Natural killer cell treated with Interleukin-12 subunit alpha and Interleukin-12 subunit beta and Interleukin-15 and Interleukin-18, amount 100 ng/mL, for 72 hours (primary cell): ENCODE measurements around the gene GRM5. TPM values are rescaled to one million over a fixed set of nuclear protein-coding genes. Genes with fewer than 3 reads are reported as not detected.
A peak's percentile ranks its signal among the peaks of the same experiment; 100 is the strongest.
"Not testable (repeated sequence)": the region's sequence is repeated elsewhere in the genome, so short reads cannot be mapped to it uniquely, and the experiment has no call there.

Experiments
- ATAC-seq, 2 donors: fragments of 150-1000 bp; cut with Tn5 transposase in 1 of 2; sonication (Bioruptor Pico), chemical (Tn5 transposase) in 1 of 2; 2 replicates each; pipeline ENCODE4 v1.10.0; 2021
- DNase-seq: peaks from one replicate; pipeline ENCODE4 v3.0.0; 2022; ENCODE audit warnings: low spot score
- H3K27ac Mint-ChIP-seq, 2 donors: 1 replicate in 1 of 2; 2 replicates in 1 of 2; pipeline ENCODE4 v1.8.0; 2022; ENCODE audit warnings: mixed read lengths in 2 of 2, mild to moderate bottlenecking in 1 of 2, moderate library complexity in 1 of 2
- H3K27me3 Mint-ChIP-seq, 2 donors: 1 replicate in 1 of 2; 2 replicates in 1 of 2; pipeline ENCODE4 v1.8.0; 2022; ENCODE audit warnings: mixed read lengths in 2 of 2
- H3K36me3 Mint-ChIP-seq: one replicate; pipeline ENCODE4 v1.8.0; 2022; ENCODE audit warnings: mixed read lengths
- H3K4me1 Mint-ChIP-seq, 2 donors: 1 replicate in 1 of 2; 2 replicates in 1 of 2; pipeline ENCODE4 v1.8.0; 2022; ENCODE audit warnings: low read depth in 2 of 2, mixed read lengths in 2 of 2, mild to moderate bottlenecking in 1 of 2
- H3K4me3 Mint-ChIP-seq: one replicate; pipeline ENCODE4 v1.8.0; 2022; ENCODE audit warnings: mixed read lengths
- H3K9me3 Mint-ChIP-seq: 2 replicates; pipeline ENCODE4 v1.8.0; 2022; ENCODE audit warnings: mixed read lengths
- total RNA-seq, 2 donors: library from RNA; stranded (reverse); gene quantifications; one replicate each; pipeline ENCODE4 v1.2.3, GENCODE V29; 2022

GRM5 gene
- total RNA-seq, 2 donors from 2014 or later = 0.11 TPM; not detected in 1

DNA sequence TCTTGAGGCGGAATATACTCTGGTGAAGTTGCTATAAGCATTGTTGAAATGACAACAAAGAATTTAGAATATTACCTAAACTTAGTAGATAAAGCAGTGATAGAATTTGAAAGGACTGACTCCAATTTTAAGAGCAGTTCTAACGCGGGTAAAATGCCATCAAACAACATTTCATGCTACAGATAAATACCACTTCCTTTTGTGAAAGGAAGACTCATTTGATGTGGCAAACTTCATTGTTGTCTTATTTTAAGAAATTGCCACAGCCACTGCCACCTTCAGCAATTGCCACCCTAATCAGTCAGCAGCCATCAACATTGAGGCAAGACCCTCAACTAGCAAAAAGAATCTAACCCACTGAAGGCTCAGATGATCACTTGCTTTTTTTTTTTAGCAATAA is 220.8 kb downstream of the GRM5 start:
- ATAC-seq, H3K9me3 Mint-ChIP-seq: not testable (repeated sequence)

DNA sequence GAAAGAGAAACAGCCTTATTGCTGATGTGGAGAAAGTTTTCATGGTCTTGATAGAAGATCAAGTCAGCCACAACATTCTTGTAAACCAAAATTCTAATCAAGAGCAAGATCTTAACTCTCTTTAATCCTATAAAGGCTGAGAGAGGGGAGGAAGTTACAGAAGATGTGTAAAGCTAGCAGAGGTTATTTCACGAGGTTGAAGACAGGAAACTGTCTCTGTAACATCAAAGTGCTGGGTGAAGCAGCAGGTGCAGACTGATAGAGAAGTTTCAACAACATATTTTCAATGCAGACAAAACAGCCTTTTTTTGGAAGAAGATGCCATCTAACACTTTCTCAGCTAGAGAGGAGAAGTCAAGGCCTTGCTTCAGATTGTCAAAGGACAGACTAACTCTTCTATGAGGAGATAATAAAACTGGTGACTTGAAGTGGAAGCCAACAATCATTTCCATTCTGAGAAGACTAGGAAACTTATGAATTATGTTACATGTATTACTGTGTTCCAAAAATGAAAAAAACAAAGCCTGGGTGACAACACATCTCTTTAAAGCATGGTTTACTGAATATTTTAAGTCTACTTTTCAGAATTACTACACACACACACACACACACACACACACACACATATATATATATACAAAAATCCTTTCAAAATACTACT is 221.9 kb downstream of the GRM5 start:
- ATAC-seq, H3K4me1 Mint-ChIP-seq, H3K9me3 Mint-ChIP-seq, H3K4me3 Mint-ChIP-seq, DNase-seq, H3K27me3 Mint-ChIP-seq, H3K36me3 Mint-ChIP-seq: not testable (repeated sequence)
- H3K27ac Mint-ChIP-seq = peak overlapping the region; percentile 49 to 57

More for the DNA sequence above, 220.8 kb downstream of the GRM5 start:
- not testable (repeated sequence) for H3K4me3 Mint-ChIP-seq, H3K27me3 Mint-ChIP-seq, H3K4me1 Mint-ChIP-seq, DNase-seq, H3K27ac Mint-ChIP-seq, H3K36me3 Mint-ChIP-seq

DNA sequence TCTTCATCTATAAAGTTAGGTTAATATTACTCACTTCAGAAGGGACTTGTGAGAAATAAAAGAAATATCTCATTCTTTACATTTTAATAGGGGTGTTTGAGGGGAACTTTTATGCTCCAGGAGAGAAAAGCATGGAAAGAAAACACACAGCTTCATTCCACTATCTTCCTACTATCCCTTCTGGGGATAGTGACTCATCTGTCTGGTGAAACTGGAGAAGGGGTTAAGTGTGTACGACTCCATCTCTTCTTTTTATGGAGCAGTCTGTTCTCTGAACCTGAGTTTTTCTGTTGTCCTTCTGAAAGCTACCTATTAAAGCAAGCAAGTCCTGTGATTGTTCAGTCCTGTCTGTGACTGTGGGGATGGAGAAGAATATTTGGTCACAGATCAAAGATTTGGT is 227.6 kb downstream of the GRM5 start:
- H3K27me3 Mint-ChIP-seq, DNase-seq, H3K36me3 Mint-ChIP-seq, H3K4me1 Mint-ChIP-seq, ATAC-seq, H3K27ac Mint-ChIP-seq, H3K4me3 Mint-ChIP-seq: not testable (repeated sequence)
- peaks cover 13% of the 10 kb centered on the region for H3K9me3 Mint-ChIP-seq

DNA sequence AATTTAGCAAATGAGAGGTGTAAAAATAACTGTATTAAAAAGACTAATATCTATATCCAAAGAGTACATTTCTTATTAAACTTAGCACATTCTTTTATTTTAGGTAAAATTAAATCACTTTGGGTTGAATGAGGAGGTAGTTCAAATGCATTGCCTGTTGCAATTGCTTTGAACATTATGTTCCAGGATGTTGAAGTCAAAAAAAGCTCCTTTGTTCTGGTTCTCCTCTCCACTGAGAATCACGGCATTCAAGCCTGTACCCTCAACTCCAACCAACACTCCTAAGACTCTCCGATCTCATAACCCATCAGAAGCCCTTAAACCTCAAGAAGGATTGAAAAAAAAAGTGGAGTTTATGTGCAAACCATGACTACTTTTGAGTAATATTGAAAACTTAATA is 230.1 kb downstream of the GRM5 start:
- H3K36me3 Mint-ChIP-seq, H3K27me3 Mint-ChIP-seq, H3K27ac Mint-ChIP-seq, H3K4me3 Mint-ChIP-seq, ATAC-seq, H3K4me1 Mint-ChIP-seq, DNase-seq, H3K9me3 Mint-ChIP-seq: not testable (repeated sequence)

DNA sequence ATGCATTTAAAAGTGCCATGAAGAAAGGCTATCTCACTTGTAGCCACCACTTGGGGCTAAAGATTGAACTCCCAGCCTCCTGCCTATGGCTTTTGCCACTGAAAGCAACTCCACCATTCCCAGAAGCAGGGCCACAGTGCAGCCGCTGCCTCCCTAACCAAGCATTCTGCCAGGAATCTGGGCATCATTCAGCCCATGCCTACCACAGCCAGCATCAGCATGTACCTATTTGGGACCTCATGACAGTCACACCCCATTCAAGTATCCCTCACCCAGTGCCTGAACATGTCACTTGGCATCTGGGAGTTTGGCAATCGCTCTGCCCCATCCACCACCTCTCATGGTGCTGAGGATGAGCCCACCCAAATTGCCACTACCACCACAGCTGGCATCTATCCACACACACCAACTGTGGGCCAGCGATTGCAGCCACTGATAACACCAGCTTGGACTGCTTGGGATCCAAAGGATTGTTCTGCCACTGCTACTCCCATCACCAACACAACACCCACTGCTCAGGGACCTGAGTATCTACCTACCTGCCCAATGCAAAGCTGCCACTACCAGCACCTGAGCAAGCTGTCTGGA is 234.4 kb downstream of the GRM5 start:
- Mint-ChIP-seq H3K27ac (no peak overlapping the region), H3K36me3 (peaks cover 6% of the 10 kb centered on the region), H3K4me3 (no peak overlapping the region), H3K4me1 (no peaks in the 10 kb centered on the region), H3K27me3 (no peaks in the 10 kb centered on the region), H3K9me3 (peaks cover 10% of the 10 kb centered on the region)
- DNase-seq (no peak), ATAC-seq (no peak)

DNA sequence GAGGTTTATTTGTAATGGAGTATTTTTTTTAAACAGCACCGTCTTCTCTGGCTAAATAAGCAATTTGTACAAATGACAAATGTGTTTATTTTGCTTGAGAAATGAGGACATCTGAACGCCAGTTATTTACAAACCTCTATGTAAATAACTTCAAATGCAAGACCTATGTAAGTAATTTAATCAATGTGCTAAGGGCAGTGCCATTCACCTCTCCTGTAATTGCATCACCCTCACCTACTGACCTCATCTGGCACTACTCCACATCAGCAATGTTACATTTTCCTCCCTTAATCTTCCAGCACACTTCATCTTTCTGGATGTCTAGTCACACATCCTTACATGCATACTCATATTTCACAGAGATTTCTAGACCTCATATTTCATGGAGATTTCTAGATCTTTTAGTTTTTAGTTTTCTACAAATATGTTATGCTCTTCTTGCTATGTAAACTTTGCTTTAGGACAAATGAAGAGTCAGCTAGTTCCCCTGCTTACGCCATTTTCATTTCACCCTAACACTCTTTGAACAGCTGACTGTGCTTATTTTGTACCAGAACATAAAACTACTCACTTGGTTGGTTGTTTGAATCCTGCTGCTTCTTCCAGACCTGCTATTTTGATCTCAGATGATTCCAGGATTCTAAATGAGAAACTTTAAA is 238.6 kb downstream of the GRM5 start:
- peaks cover 10% of the 10 kb centered on the region for H3K9me3 Mint-ChIP-seq
- peaks cover 6% of the 10 kb centered on the region for H3K36me3 Mint-ChIP-seq
- no peak for DNase-seq
- no peak for ATAC-seq
- H3K27ac Mint-ChIP-seq = no peak overlapping the region
- no peaks in the 10 kb centered on the region for H3K4me1 Mint-ChIP-seq
- H3K27me3 Mint-ChIP-seq = no peaks in the 10 kb centered on the region
- no peak overlapping the region for H3K4me3 Mint-ChIP-seq

DNA sequence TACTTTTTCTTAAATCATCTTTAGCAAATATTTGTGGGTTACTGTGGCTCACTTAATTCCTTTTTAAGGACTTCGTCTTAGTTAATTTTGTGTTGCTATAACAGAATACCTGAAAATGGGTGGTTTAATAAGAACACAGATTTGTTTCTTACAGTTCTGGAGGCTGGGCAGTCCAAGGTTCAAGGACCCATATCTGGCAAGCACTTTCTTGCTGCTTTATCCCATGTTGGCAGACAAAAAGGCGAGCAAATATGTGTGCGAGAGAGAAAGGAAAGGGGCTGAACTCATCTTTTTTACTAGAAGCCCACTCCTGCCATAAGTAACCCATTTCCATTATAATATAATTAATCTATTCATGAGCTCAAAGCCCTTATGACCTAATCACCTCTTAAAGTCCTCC is 246.2 kb downstream of the GRM5 start:
- Mint-ChIP-seq H3K4me1 (no peaks in the 10 kb centered on the region), H3K27ac (no peak overlapping the region), H3K4me3 (no peak overlapping the region), H3K27me3 (no peaks in the 10 kb centered on the region), H3K9me3 (no peaks in the 10 kb centered on the region), H3K36me3 (no peaks in the 10 kb centered on the region)
- ATAC-seq (no peak), DNase-seq (no peak)

DNA sequence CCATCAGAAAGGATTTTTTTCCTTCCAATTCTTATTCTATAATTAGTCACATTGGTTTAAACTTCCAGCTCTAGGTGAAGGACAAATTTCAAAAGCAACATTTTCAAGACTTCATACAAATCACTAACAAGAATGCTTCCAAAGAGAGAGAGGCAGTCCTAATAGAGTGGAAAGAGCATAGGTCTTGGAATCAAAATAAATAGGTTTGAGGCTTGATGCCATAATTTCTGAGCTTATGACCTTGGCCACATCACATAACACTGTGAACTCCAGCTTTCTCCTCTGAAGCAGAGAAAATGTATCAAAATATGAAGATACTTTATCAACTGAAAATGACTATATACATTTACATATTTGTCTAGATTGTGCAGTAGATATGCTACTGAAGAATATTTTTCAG is 246.8 kb downstream of the GRM5 start:
- no peak for DNase-seq
- no peaks in the 10 kb centered on the region for H3K9me3 Mint-ChIP-seq
- H3K27me3 Mint-ChIP-seq = no peaks in the 10 kb centered on the region
- H3K36me3 Mint-ChIP-seq = no peaks in the 10 kb centered on the region
- no peak overlapping the region for H3K4me3 Mint-ChIP-seq
- ATAC-seq = no peak
- no peak overlapping the region for H3K27ac Mint-ChIP-seq
- H3K4me1 Mint-ChIP-seq = no peaks in the 10 kb centered on the region

DNA sequence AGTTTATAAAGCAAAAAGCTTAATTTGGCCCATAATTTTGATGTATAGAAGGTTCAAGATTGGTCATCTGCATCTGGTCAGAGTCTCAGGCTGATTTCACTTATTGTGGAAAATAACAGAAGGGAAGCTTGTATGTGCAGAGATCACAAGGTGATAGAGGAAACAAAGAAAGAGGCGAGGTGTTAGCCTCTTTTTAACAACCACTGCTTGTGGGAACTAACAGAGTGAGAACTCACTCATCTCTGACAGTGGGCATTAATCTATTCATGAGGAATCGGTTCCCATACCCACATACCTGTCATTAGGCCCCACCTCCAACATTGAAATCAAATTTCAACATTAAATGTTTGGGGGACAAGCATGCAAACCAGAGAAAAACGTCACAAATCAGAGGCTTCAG is 250.3 kb downstream of the GRM5 start:
- ATAC-seq = no peak
- Mint-ChIP-seq H3K27me3 (no peaks in the 10 kb centered on the region), H3K4me1 (no peaks in the 10 kb centered on the region), H3K36me3 (no peaks in the 10 kb centered on the region), H3K27ac (no peak overlapping the region), H3K4me3 (no peak overlapping the region), H3K9me3 (no peaks in the 10 kb centered on the region)
- DNase-seq = no peak

DNA sequence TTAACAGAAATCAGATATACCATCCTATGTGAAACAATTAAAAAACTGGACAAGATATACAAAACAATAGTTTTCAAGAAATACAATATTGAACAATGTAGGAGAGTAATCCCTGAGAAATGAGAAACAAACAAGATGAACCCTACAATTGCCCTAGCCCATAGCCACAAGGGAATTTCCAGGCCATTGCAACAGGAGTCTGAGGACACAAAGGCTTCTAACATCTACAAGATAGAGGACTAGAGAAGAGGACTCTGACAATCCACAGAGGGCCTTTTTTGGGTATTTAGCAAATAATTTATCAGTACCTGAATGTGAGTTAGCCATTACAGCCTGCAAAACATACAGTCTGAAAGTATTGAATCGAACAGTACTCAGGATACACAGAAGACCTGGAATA is 251.7 kb downstream of the GRM5 start:
- H3K4me3 Mint-ChIP-seq = no peak overlapping the region

DNA sequence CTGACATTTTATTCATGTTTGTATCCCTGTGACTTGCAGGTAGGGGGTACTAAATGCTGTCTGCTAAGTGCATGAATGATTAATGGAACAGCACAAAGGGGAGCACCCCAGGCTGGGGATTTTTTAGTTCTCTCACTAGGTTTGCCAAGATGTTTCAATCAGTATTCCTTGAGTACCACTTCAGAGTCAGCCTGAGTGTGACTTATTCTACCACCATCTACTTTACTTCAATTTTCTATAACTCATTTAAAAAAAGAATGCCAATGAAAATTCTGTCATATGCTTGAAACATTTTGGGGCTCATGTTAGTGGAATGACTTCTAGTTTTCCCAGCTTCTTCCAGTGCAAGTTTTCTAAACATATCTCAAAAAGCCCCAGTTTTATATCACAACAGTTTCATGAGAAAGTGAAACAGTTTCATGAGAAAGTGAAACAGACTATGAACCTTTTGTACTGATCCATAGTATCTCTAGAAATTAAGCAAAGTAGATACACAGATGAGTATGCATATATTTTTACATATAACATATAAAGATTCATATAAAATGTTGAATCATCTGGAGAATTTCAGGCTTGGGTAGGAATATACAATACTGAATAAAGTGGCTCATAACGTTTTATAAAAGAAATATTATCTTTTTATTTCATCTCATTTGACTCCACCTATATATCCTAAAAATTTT is 252.4 kb downstream of the GRM5 start:
- Mint-ChIP-seq H3K27ac (no peak overlapping the region), H3K4me3 (no peak overlapping the region), H3K9me3 (peaks cover 5% of the 10 kb centered on the region), H3K4me1 (no peaks in the 10 kb centered on the region), H3K27me3 (no peaks in the 10 kb centered on the region), H3K36me3 (no peaks in the 10 kb centered on the region)
- DNase-seq (no peak), ATAC-seq (no peak)

More for the DNA sequence above, 251.7 kb downstream of the GRM5 start:
- Mint-ChIP-seq H3K27ac (no peak overlapping the region), H3K27me3 (no peaks in the 10 kb centered on the region), H3K36me3 (no peaks in the 10 kb centered on the region), H3K4me1 (no peaks in the 10 kb centered on the region), H3K9me3 (peaks cover 5% of the 10 kb centered on the region)
- DNase-seq (no peak), ATAC-seq (no peak)

DNA sequence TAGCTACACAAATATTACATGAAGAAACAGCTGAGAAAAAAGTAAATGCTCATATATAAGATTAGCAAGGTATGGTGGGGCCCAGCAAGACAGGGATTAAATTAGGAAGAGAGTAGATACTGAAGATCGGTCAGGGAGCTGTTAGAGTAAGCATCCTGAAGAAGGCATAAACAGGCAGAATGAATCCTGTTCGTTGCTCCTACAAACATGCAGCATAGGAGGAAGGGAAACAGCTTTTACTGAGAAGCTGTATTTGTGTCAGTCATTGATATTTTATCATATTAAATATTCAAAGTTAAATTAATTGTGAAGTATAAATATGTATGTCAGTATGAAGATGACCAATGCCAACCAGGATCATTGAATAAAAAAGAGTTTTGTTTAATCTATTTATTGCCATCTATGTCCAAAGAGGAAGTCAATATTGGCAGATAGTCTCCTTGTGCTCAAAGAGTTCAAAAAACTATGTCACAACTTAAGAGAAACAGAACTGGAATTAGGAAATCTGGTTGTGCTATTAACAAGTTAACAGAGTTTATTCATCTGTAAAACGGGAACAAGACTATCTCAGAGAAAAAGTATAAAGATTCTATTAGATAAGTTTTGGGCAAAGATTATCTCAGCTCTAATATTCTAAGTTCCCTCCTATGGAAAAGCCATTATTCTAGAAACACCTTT is 255.2 kb downstream of the GRM5 start:
- Mint-ChIP-seq H3K9me3 (peaks cover 10% of the 10 kb centered on the region), H3K36me3 (no peaks in the 10 kb centered on the region), H3K27me3 (no peaks in the 10 kb centered on the region), H3K4me1 (no peaks in the 10 kb centered on the region), H3K4me3 (no peak overlapping the region), H3K27ac (no peak overlapping the region)
- no peak for DNase-seq
- no peak for ATAC-seq

DNA sequence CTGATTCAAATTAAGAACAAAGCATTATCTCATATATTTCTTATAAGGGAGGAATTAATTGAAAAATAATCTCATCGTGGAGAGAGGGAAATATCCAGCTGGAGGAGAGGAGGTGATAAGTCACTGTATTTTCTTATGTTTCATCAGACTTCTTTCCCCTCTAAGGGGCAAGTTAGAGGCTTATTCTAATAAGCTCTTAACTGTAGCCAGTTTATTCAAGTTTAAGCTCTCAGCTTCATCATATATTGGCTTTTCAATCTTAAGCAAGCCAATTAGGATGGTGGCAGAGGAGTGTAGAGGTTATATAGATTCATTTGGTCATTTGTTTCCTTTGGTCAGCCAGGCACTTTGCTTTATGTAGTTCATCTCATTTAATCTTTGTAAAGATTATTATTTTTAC is 256.7 kb downstream of the GRM5 start:
- no peaks in the 10 kb centered on the region for H3K36me3 Mint-ChIP-seq
- no peak for DNase-seq
- ATAC-seq = no peak
- H3K9me3 Mint-ChIP-seq = peaks cover 10% of the 10 kb centered on the region
- no peaks in the 10 kb centered on the region for H3K27me3 Mint-ChIP-seq
- H3K4me1 Mint-ChIP-seq = no peaks in the 10 kb centered on the region
- no peak overlapping the region for H3K4me3 Mint-ChIP-seq
- no peak overlapping the region for H3K27ac Mint-ChIP-seq

DNA sequence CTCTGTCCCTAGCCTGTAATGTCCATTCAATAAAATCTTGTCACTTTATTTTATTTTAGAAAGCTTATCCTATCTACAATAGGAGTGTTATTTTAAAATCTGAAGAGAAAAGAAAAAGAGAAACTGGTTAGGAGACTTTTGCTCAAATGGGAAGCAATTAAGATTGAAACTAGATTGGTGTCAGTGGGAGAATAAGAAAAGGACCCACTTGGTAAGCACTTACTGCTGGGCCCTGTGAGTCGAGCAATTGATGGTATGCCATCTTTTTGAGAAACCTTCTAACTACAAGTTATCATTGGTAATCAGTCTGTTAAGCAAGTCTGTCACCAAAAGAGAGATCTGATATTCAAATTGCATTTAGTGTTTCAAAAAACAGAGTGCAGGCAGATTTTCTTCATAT is 258.4 kb downstream of the GRM5 start:
- H3K4me3 Mint-ChIP-seq = no peak overlapping the region
- H3K4me1 Mint-ChIP-seq = no peaks in the 10 kb centered on the region
- H3K36me3 Mint-ChIP-seq = no peaks in the 10 kb centered on the region
- no peak for DNase-seq
- H3K27ac Mint-ChIP-seq = no peak overlapping the region
- ATAC-seq = no peak
- peaks cover 10% of the 10 kb centered on the region for H3K9me3 Mint-ChIP-seq
- H3K27me3 Mint-ChIP-seq = no peaks in the 10 kb centered on the region
